Activated CD8-positive, alpha-beta memory T cell treated with anti-CD3 and anti-CD28 coated beads for 1 hour (primary cell): ENCODE results near the gene SRD5A2.

Experiments
- DNase-seq, 2 donors: peaks; one replicate each; pipeline ENCODE4 v3.0.0-alpha.2; 2020; ENCODE audit warnings: low read depth in 1 of 2; ENCODE audit errors: extremely low read depth in 1 of 2

SRD5A2 gene

GRCh38 chr2:31474296-31474695 is 106.4 kb downstream of the SRD5A2 start:
- no peak for DNase-seq
